HepG2 (cell line): Measurements from ENCODE around the gene TAT. TPM values are rescaled to one million over a fixed set of nuclear protein-coding genes. Genes with fewer than 3 reads are reported as not detected.

Source experiments
- HOXD1 ChIP-seq: sonication (generic); formaldehyde crosslinking; IDR thresholded peaks from 2 replicates; pipeline ENCODE4 v1.5.0; 2020; ENCODE audit warnings: missing genetic modification reagents
- KLF15 ChIP-seq: sonication (generic); formaldehyde crosslinking; IDR thresholded peaks from 2 replicates; pipeline ENCODE4 v1.8.1; 2023; ENCODE audit warnings: borderline replicate concordance, mild to moderate bottlenecking, inconsistent platforms, missing genetic modification reagents, mixed read lengths
- NFAT5 ChIP-seq: sonication (generic); formaldehyde crosslinking; IDR thresholded peaks from 2 replicates; pipeline ENCODE4 v1.4.0; 2020; ENCODE audit warnings: missing genetic modification reagents
- REPIN1 ChIP-seq: sonication (generic); formaldehyde crosslinking; IDR thresholded peaks from 2 replicates; pipeline ENCODE4 v1.8.0; 2022; ENCODE audit warnings: missing genetic modification reagents, low read depth, mild to moderate bottlenecking, borderline replicate concordance
- SOX13 ChIP-seq, 3 experiments: fragments of 450-650 bp in 1 of 3; sonication (generic) in 1 of 3; formaldehyde crosslinking in 1 of 3; IDR thresholded peaks in 2 of 3; conservative IDR thresholded peaks in 1 of 3; 2 replicates each; pipeline versions ENCODE4 v1.5.0 to v1.6.1; 2016 to 2020; ENCODE audit warnings: antibody characterized with exemption in 1 of 3, mild to moderate bottlenecking in 1 of 3, missing compliant biosample characterization in 1 of 3, missing genetic modification reagents in 1 of 3, moderate library complexity in 1 of 3
- ZBTB10 ChIP-seq: sonication (generic); formaldehyde crosslinking; IDR thresholded peaks from 2 replicates; pipeline ENCODE4 v1.4.0; 2020; ENCODE audit warnings: missing genetic modification reagents, borderline replicate concordance
- ZBTB4 ChIP-seq: sonication (generic); formaldehyde crosslinking; IDR thresholded peaks from 2 replicates; pipeline ENCODE4 v1.4.0; 2020; ENCODE audit warnings: missing genetic modification reagents, mild to moderate bottlenecking, borderline replicate concordance
- ZNF687 ChIP-seq: sonication (generic); formaldehyde crosslinking; IDR thresholded peaks from 2 replicates; pipeline ENCODE4 v1.5.1; 2020; ENCODE audit warnings: mild to moderate bottlenecking, missing genetic modification reagents, moderate library complexity
- polyA plus RNA-seq, 8 experiments: library from polyadenylated mRNA; depleted of rRNA in 3 of 8; stranded (reverse) in 7 of 8; unstranded in 1 of 8; fragments of >200 nt; fragmentation: Illumina TruSeq in 4 of 8; extraction: Trizol in 4 of 8; gene quantifications; 2 replicates each; pipeline versions ENCODE4 v1.2.1 to v1.2.3, GENCODE V29; 2011 to 2016; ENCODE audit warnings: low read depth in 4 of 8, missing spikeins in 1 of 8, mixed read lengths in 1 of 8; ENCODE audit not compliant: insufficient read depth in 1 of 8
- total RNA-seq, 5 experiments: library from RNA; depleted of rRNA; stranded (reverse); fragments of >200 nt; fragmentation: Illumina TruSeq; extraction: Trizol; gene quantifications; 2 replicates each; pipeline ENCODE4 v1.2.3, GENCODE V29; 2016; ENCODE audit warnings: low read depth in 1 of 5

Gene TAT
- total and polyA plus RNA-seq, 2 of the 13 experiments (the other 11 are each of a cell fraction or from before 2014, with no cell fraction given) = 1.6 to 5.8 TPM

GRCh38 chr16:71600822-71601221 lies 23.9 kb upstream of the TAT start (continued):
- TF ChIP-seq ZBTB4 (CRISPR knock-in tag) = peak; percentile 71; the same call in 1 of the 2 replicates
- TF ChIP-seq KLF15 (CRISPR knock-in tag) = no peak
- no peak; the same call in 1 of the 2 replicates for TF ChIP-seq REPIN1 (CRISPR knock-in tag)
- TF ChIP-seq ZBTB10 = no peak
- no peak for TF ChIP-seq SOX13 (IDR thresholded peaks at IDR 0.05)
- TF ChIP-seq SOX13 (CRISPR knock-in tag; conservative IDR thresholded peaks at IDR 0.05 in 1 of 2, IDR thresholded peaks at IDR 0.05 in 1 of 2) = peak in 1 of 2 experiments; percentile 19; a peak in 1 of 4 replicates
- no peak for TF ChIP-seq HOXD1
- peak; percentile 75 for TF ChIP-seq ZNF687 (CRISPR knock-in tag)
- no peak for TF ChIP-seq NFAT5
